NCI-H128 (cell line): ENCODE data around the gene DTNA.

ENCODE experiments used
- DNase-seq: peaks from one replicate; lab custom pipeline; 2025; ENCODE audit not compliant: unreplicated experiment; lab: John Stamatoyannopoulos, UW

The DTNA gene

GRCh38 chr18:34928754-34929335 is 218.7 kb downstream of the DTNA start:
- DNase-seq = no peak

- DNase-seq = no peak
Observed at GRCh38 chr18:34929336-34929780, 219.3 kb downstream of the DTNA start.

- no peak for DNase-seq
Observed at GRCh38 chr18:34932363-34932762, 222.3 kb downstream of the DTNA start.

GRCh38 chr18:34932792-34933466 is 222.8 kb downstream of the DTNA start:
- no peak for DNase-seq

GRCh38 chr18:34933909-34934661 is 224.0 kb downstream of the DTNA start:
- DNase-seq = no peak

GRCh38 chr18:34936772-34937171 is 226.7 kb downstream of the DTNA start:
- DNase-seq = no peak

- DNase-seq = no peak
Observed at GRCh38 chr18:34938090-34938489, 228.0 kb downstream of the DTNA start.
